Diencephalon (tissue), 1 donor: ENCODE data around the gene SH3TC1. TPM values are rescaled to one million over a fixed set of nuclear protein-coding genes. Genes with fewer than 3 reads are reported as not detected.

Experiments
- total RNA-seq: library from RNA; depleted of rRNA; stranded (reverse); fragments of >200 nt; gene quantifications from one replicate; pipeline ENCODE4 v1.2.3, GENCODE V29; 2014

SH3TC1 gene
- total RNA-seq, result 2.3 TPM

DNA sequence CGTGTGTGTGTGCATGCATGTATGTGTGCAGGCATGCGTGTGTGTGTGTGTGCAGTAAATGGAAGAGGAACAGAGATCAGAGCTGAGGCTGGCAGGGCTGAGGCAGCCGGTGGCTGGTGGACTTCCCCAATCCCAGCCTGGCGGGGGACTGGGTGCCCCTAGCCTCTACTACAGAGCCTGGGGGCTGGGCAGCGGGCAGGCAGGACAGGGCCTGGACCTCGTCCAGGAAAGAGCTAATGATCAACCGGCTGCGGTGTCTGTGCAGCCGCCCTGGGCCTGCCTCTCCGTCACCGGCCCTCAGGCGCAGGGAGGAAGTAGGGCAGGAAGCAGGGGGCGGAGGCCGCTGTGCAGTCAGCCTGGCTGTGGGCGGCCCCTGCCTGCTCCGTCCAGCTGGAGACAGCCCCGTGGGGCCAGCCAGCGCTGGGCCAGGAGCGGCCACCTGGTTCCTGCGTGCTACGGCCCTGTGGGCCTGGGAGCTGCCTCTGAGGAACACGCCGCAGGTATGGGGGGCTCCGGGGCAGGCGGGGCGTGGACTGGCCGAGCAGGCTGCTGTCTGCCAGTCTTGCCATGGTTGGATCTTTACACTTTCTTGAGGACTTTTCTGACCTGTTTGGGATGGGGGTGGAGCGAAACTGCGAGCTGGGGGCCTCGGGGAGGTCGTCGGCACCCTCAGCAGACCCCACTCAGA lies at the start of gene SH3TC1:
SH3TC1 (plus strand) TSS at position 385 of the 688 bp plus-strand sequence. CDS start 5,905 bp downstream, outside the sequence.

DNA sequence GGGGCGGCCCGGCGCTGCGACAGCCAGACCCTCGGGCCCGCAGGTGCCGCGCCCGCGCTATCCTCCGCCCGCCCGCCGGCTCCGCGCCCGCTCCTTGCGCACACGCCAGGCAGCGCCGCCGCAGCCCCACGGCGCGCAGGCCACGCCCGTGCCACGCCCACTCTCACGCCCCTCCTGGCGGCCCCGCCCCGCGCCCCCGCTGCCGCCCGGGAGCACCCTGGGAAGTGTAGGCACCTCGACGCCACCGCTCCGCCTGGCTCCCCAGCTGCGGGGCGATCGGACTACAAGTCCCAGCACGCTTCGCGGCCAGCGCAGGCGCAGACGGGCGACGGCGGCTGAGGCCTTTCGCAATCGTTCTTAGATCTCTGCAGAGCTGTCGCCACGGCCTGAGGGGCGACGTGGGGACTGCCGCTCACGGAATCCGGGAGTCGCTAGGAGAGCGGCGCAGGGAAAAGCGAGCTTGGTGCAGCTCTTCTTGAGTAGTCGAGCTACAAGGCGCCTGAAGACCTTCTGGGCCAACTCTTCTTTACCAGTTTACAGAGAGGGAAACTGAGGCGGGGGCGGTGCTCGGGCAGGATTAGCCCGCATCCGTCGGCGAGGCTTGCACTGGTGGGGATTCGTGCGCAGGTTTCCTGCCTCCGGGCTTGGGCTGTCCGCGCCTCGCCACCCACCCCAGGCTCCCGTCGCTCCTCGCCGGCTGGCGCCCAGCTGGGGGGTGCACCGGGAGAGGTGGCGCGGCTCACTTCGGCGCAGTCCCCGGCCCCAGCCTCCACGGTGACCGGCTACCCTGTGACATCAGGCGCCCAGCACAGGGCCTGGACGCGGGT lies 40.2 kb upstream of the SH3TC1 start, which contains the start of gene ABLIM2:
ABLIM2 (minus strand) TSS at position 104 of the 827 bp plus-strand sequence. CDS start 124 bp downstream, outside the sequence.

DNA sequence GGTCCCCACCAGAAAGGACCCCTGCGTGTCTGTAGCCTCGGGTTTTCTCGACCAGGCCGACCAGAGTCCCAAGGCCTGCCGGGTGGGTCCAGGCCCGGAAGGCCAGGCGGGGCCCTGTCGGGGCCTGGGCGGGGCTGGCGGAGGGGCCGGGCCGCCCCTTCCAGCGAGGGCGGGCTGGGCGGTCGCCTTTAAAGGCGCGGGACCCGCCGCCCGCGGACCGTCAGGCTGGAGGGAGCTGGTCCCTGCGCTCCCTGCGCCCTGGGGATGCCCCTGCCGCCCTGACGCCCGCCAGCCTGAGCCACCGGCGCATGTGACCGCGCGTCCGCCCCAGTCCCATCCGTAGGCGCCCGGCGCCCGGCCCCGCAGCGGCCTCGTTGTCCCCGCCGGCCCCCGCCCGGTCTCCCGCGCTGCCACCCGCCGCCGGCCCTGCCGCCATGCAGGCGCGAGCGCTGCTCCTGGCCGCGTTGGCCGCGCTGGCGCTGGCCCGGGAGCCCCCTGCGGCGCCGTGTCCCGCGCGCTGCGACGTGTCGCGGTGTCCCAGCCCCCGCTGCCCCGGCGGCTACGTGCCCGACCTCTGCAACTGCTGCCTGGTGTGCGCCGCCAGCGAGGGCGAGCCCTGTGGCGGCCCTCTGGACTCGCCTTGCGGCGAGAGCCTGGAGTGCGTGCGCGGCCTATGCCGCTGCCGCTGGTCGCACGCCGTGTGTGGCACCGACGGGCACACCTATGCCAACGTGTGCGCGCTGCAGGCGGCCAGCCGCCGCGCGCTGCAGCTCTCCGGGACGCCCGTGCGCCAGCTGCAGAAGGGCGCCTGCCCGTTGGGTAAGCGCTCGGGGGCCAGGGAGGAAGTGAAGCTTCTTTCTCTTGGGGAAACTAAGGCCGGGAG lies 70.7 kb downstream of the SH3TC1 start, which contains the start of gene HTRA3:
HTRA3 (plus strand) TSS at position 220 of the 883 bp plus-strand sequence; CDS start at position 435, 215 bp downstream.

Other genes starting within 250 kb of the SH3TC1 start
- gene ABLIM2, start 40.5 kb upstream of the SH3TC1 start, total RNA-seq, result 30.0 TPM
- 2.8 TPM for gene HTRA3, start 70.5 kb downstream of the SH3TC1 start, total RNA-seq
- gene ACOX3, start 241.4 kb downstream of the SH3TC1 start, total RNA-seq, result 34.4 TPM
- gene TRMT44, start 241.5 kb downstream of the SH3TC1 start, total RNA-seq, result 17.1 TPM